Sigmoid colon (tissue), 7 donors: ENCODE data around the gene AGL. TPM values are rescaled to one million over a fixed set of nuclear protein-coding genes. Genes with fewer than 3 reads are reported as not detected.

ENCODE experiments used
- DNase-seq: peaks from one replicate; pipeline ENCODE4 v3.0.0-alpha.2; 2019
- H3K27ac ChIP-seq, 4 donors: fragments of 200-600 bp; sonication (generic); one replicate each; pipeline ENCODE4 v1.5.1; 2016 to 2019; ENCODE audit warnings: mild to moderate bottlenecking in 1 of 4
- H3K27me3 ChIP-seq, 3 donors: fragments of 200-600 bp; sonication (generic); one replicate each; pipeline ENCODE4 v1.5.1; 2019; ENCODE audit warnings: mild to moderate bottlenecking in 1 of 3
- H3K36me3 ChIP-seq, 4 donors: fragments of 200-600 bp; sonication (generic); one replicate each; pipeline ENCODE4 v1.5.1; 2016 to 2019
- H3K4me1 ChIP-seq, 4 donors: fragments of 200-600 bp; sonication (generic); one replicate each; pipeline ENCODE4 v1.5.1; 2017 to 2019
- H3K4me3 ChIP-seq, 4 donors: fragments of 200-600 bp; sonication (generic); one replicate each; pipeline ENCODE4 v1.5.1; 2017 to 2019; ENCODE audit warnings: mild to moderate bottlenecking in 2 of 4, moderate library complexity in 1 of 4
- H3K9me3 ChIP-seq, 4 donors: fragments of 200-600 bp in 3 of 4; sonication (generic) in 3 of 4; one replicate each; pipeline versions ENCODE4 v1.5.1 to v1.6.1; 2013 to 2019
- EP300 ChIP-seq, 4 donors: sonication (generic); formaldehyde crosslinking; IDR thresholded peaks; one replicate each; pipeline ENCODE4 v1.6.1; 2017; ENCODE audit warnings: antibody characterized with exemption in 4 of 4
- POLR2A ChIP-seq, 2 donors: fragments of 450-650 bp; IDR thresholded peaks; one replicate each; pipeline ENCODE4 v1.6.1; 2016; ENCODE audit warnings: antibody characterized with exemption in 2 of 2, mild to moderate bottlenecking in 2 of 2, moderate library complexity in 2 of 2
- POLR2AphosphoS5 ChIP-seq, 4 donors: sonication (generic); formaldehyde crosslinking; IDR thresholded peaks; one replicate each; pipeline ENCODE4 v1.6.1; 2017; ENCODE audit warnings: antibody characterized with exemption in 4 of 4
- WGBS, 2 donors: extraction: QIAGEN DNeasy Blood & Tissue Kit; methylation state at CpG; one replicate each; pipeline ENCODE4 v1.1.7; 2013; 5-methylcytosine and 5-hydroxymethylcytosine counted together
- intact Hi-C: fragments of 100-400 bp; cut with DNase I; formaldehyde crosslinking; loops from one replicate; pipeline ENCODE4 v1.15.1; 2023
- polyA plus RNA-seq, 3 donors: library from polyadenylated mRNA; stranded (reverse); fragments of 200-250 nt; gene quantifications; one replicate each; pipeline ENCODE4 v1.2.3, GENCODE V29; 2013
- total RNA-seq, 4 donors: library from RNA; depleted of rRNA; stranded (reverse); fragments of >200 nt; gene quantifications; one replicate each; pipeline ENCODE4 v1.1.0, GENCODE V29; 2016
- TF ChIP-seq, protein P1 (sequence below), 4 experiments: fragments of 450-650 bp in 3 of 4; fragments of 200-600 bp in 1 of 4; IDR thresholded peaks; one replicate each; pipeline ENCODE4 v1.5.1; 2016 to 2019; ENCODE audit warnings: antibody characterized with exemption in 4 of 4, mild to moderate bottlenecking in 3 of 4, moderate library complexity in 2 of 4
- donor health status: healthy with polysubstance abuse.
- donor health status: Bipolar disorder and iron deficiency.
- donor health status: healthy.

The AGL gene
- total and polyA plus RNA-seq, 7 donors = 5.4 to 34.3 (median 28.3) TPM

DNA sequence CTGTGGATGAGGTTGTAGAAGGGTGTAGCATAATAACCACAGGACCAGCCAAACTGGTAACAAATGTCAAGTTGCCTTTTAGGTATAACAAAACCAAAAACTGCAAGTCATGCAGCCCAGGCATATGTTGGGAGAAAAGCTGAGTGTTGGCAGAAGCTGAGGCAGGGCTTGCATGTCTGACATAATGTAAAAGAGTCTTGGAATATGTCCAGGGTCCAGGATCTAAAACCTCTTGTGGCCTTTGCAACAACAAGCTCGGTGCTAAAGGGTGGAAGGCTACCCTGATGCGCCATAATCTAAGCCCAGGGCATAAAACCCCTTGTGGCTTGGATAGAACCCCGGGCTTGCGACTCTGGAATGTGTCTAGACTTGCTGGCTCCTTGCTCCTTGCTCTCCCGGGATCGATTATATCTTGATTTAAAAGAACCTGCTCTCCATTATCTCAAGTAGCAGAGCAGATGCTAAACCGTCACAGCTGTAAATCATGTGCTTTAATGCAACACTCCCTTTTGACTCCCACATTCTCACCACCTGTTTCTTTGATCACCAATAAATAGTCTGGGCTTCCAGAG is 93.1 kb downstream of the AGL start:
- TF ChIP-seq, protein P1, sequence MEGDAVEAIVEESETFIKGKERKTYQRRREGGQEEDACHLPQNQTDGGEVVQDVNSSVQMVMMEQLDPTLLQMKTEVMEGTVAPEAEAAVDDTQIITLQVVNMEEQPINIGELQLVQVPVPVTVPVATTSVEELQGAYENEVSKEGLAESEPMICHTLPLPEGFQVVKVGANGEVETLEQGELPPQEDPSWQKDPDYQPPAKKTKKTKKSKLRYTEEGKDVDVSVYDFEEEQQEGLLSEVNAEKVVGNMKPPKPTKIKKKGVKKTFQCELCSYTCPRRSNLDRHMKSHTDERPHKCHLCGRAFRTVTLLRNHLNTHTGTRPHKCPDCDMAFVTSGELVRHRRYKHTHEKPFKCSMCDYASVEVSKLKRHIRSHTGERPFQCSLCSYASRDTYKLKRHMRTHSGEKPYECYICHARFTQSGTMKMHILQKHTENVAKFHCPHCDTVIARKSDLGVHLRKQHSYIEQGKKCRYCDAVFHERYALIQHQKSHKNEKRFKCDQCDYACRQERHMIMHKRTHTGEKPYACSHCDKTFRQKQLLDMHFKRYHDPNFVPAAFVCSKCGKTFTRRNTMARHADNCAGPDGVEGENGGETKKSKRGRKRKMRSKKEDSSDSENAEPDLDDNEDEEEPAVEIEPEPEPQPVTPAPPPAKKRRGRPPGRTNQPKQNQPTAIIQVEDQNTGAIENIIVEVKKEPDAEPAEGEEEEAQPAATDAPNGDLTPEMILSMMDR (IDR thresholded peaks at IDR 0.05) = no peak
- TF ChIP-seq EP300 (IDR thresholded peaks at IDR 0.05) = no peak
- no peak for TF ChIP-seq POLR2AphosphoS5 (IDR thresholded peaks at IDR 0.05)
- no peak for TF ChIP-seq POLR2A (IDR thresholded peaks at IDR 0.05)
- intact Hi-C loops = no loop called here
- H3K36me3 ChIP-seq = no peaks in the 10 kb centered on the region
- H3K27ac ChIP-seq = no peak overlapping the region
- DNase-seq = no peak
- no peak overlapping the region for H3K4me3 ChIP-seq
- 70 to 77% methylated on average over 7 of the region's 7 CpGs for WGBS, 2 donors
- no peaks in the 10 kb centered on the region for H3K27me3 ChIP-seq
- H3K9me3 ChIP-seq = no peaks in the 10 kb centered on the region
- no peaks in the 10 kb centered on the region for H3K4me1 ChIP-seq

DNA sequence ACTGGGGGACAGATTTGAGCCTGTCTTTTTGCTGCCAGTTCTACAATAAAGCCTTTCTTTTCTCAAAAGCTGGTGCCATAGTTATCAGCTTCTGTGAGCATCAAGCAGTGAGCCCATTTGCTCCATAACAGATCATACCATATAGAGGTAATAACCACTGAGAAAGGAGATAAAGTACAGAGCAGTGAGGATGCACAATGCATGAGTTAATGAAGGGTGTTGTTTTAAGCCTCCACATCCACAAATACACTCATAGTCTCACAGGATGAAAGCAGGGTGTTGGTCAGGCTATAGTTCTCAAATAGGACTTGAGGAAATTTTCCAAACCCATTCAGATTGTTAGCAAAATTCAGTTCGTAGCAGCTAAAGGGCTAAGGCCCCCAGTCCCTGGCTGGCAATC is 94.0 kb downstream of the AGL start:
- H3K9me3 ChIP-seq = no peaks in the 10 kb centered on the region
- H3K4me3 ChIP-seq = no peak overlapping the region
- WGBS, 2 donors = 87 to 91% methylated on average over 1 of the region's 1 CpG
- H3K27ac ChIP-seq = no peak overlapping the region
- H3K36me3 ChIP-seq = no peaks in the 10 kb centered on the region
- no peak for DNase-seq
- intact Hi-C loops = no loop called here
- H3K27me3 ChIP-seq = no peaks in the 10 kb centered on the region
- TF ChIP-seq POLR2AphosphoS5 (IDR thresholded peaks at IDR 0.05) = no peak
- TF ChIP-seq, protein P1 (IDR thresholded peaks at IDR 0.05) = no peak
- no peak for TF ChIP-seq POLR2A (IDR thresholded peaks at IDR 0.05)
- no peak for TF ChIP-seq EP300 (IDR thresholded peaks at IDR 0.05)
- H3K4me1 ChIP-seq = no peaks in the 10 kb centered on the region

DNA sequence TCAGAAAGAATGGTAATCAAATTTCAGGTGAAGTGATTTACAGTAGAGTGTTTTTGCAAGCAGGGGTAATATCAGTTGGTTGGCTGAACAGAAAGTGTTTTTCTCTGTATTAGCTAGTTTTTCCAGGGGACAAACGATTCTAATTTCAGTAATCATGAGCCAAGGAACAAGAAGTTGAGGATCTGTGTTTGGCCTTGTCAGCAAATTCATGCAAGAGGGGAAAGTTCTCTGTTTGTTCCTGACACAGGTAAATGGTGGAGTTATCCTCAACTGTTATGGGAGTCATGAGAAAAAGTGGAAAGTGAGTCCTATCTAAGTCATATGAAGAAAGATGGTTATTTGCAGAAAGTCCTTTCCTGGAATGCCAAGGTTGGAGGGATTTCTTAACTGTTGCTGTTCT is 95.0 kb downstream of the AGL start:
- whole genome bisulfite sequencing, 2 donors = 86 to 90% methylated on average over 1 of the region's 1 CpG
- H3K27me3 ChIP-seq = no peaks in the 10 kb centered on the region
- H3K4me3 ChIP-seq = no peak overlapping the region
- TF ChIP-seq EP300 (IDR thresholded peaks at IDR 0.05) (no peak), POLR2A (IDR thresholded peaks at IDR 0.05) (no peak), POLR2AphosphoS5 (IDR thresholded peaks at IDR 0.05) (no peak)
- DNase-seq = no peak
- intact Hi-C loops = no loop called here
- H3K27ac ChIP-seq = no peak overlapping the region
- no peaks in the 10 kb centered on the region for H3K9me3 ChIP-seq
- H3K4me1 ChIP-seq = no peaks in the 10 kb centered on the region
- H3K36me3 ChIP-seq = no peaks in the 10 kb centered on the region

DNA sequence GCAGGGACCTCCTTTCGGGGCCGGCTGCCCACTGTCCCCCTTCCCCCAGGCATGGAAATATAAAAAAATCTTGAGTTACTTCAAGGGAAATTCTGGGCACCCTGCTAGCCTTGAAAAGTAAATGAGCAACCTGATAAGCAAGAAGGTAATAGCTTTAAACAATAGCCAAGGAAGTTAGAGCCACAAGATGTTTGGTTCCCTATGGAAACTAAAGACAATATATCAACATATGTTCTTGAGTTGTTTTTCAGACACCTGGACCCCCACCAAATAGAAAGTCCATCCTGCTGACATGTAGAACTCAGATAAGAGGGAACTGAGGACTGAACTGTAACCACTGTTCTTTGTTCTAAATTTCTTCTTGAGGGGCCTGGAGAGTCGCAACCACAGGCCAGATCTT is 100.3 kb downstream of the AGL start:
- intact Hi-C loops = no loop called here

DNA sequence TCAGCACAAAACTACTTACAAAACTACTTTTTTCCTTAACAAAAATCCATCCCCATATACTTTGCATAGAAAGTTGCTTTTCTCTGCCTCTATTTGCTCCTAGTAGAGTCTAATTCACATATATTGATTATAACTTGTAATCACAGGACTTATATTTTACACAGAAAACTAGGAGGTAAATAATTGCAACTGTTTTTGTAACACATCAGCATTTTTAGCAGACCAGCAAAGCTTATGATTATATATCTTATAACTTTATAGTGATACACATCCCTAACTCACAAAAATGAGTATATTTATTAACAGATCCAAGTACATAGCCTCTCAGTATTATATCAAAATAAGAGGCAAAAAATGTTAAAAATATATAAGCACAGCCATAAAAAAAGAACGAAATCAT is 102.4 kb downstream of the AGL start:
- TF ChIP-seq POLR2A (IDR thresholded peaks at IDR 0.05) (no peak), POLR2AphosphoS5 (IDR thresholded peaks at IDR 0.05) (no peak), EP300 (IDR thresholded peaks at IDR 0.05) (no peak)
- TF ChIP-seq, protein P1 (IDR thresholded peaks at IDR 0.05) = no peak
- 78 to 90% methylated on average over 1 of the region's 1 CpG for WGBS, 2 donors
- no peaks in the 10 kb centered on the region for H3K4me1 ChIP-seq

More for the DNA sequence above, 100.3 kb downstream of the AGL start:
- no peak overlapping the region for H3K27ac ChIP-seq
- no peaks in the 10 kb centered on the region for H3K9me3 ChIP-seq
- H3K27me3 ChIP-seq = no peaks in the 10 kb centered on the region
- H3K36me3 ChIP-seq = no peaks in the 10 kb centered on the region
- TF ChIP-seq, protein P1 (IDR thresholded peaks at IDR 0.05) = no peak
- no peak for TF ChIP-seq POLR2AphosphoS5 (IDR thresholded peaks at IDR 0.05)
- TF ChIP-seq EP300 (IDR thresholded peaks at IDR 0.05) = no peak
- no peak for TF ChIP-seq POLR2A (IDR thresholded peaks at IDR 0.05)
- H3K4me1 ChIP-seq = no peaks in the 10 kb centered on the region
- DNase-seq = no peak
- H3K4me3 ChIP-seq = no peak overlapping the region
- 85 to 93% methylated on average over 3 of the region's 3 CpGs for WGBS, 2 donors

More for the DNA sequence above, 102.4 kb downstream of the AGL start:
- H3K27ac ChIP-seq = no peak overlapping the region
- intact Hi-C loops = no loop called here
- H3K36me3 ChIP-seq = no peaks in the 10 kb centered on the region
- H3K27me3 ChIP-seq = no peaks in the 10 kb centered on the region
- no peak for DNase-seq
- no peaks in the 10 kb centered on the region for H3K9me3 ChIP-seq
- H3K4me3 ChIP-seq = no peak overlapping the region
